Measurements from ENCODE around the gene MMEL1. TPM values are rescaled to one million over a fixed set of nuclear protein-coding genes. Genes with fewer than 3 reads are reported as not detected.

The MMEL1 gene
- total and polyA plus RNA-seq, 2 donors (not counting 3 experiments of a cell fraction or from before 2014, with no cell fraction given) = 1.1 to 1.2 TPM

DNA sequence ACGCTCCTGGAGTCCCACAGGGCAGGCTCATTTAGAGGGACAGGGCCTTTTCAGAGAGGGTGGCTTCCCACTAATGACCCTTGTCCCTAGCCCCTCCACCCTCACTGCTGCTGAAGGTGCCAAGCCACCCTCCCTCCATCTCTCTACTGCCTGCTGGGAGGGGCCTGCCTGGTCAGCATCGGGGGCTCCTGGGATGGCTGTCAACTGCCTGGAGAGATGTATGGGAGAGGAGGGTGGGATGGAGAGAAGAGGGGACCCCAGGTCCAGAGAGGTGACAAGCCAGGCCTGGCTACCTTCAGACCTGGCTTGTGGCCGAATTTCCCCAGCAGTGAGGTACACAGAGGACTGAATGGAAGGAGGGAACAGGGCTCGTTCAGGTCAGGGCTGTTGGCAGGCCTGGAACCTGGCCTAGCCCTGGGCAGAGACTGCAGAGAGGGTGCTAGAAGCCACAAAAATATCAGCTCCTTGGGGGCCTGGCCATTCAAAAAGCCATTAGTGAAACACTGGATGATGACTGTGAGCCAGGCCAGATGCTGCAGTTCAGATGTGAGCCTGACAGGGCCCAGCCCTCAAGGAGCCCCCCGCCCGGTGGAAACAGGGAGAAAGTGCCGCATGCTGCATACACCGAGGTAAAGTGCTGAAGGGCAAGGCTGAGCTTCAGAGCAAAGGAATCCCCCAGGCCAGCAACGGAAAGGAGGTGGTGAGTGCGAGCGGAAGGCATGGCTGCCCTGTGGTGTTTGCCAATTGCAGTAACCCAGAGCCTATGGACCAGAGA, 20.0 kb downstream of the MMEL1 start:
- no peaks in the 10 kb centered on the region for H3K9me3 ChIP-seq (replicated peaks; ENCODE audit: control insufficient read depth, insufficient read depth, low read length)
- H3K9me1 ChIP-seq (replicated peaks; ENCODE audit: control insufficient read depth, extremely low read depth, insufficient read depth, low read length) = no peaks in the 10 kb centered on the region
- H3K79me2 ChIP-seq (ENCODE audit: control insufficient read depth, insufficient read depth, low read length) = no peaks in the 10 kb centered on the region
- no peaks in the 10 kb centered on the region for H4K20me1 ChIP-seq (replicated peaks; ENCODE audit: control insufficient read depth, extremely low read depth, insufficient read depth, low read length)
- TF ChIP-seq EZH2 (IDR thresholded peaks at IDR 0.05; ENCODE audit: borderline replicate concordance, low read depth, low read length, severe bottlenecking) (no peak), MYC (IDR thresholded peaks at IDR 0.05; ENCODE audit: low read depth, low read length) (no peak), FOS (IDR thresholded peaks at IDR 0.05; ENCODE audit: borderline replicate concordance, insufficient read depth, low read length) (no peak), POLR2AphosphoS5 (IDR thresholded peaks at IDR 0.05; ENCODE audit: insufficient read depth, low read depth, low read length) (no peak), POLR2A (IDR thresholded peaks at IDR 0.05; ENCODE audit: low read depth, low read length) (no peak), JUN (IDR thresholded peaks at IDR 0.05; ENCODE audit: borderline replicate concordance, insufficient read depth, insufficient read length, low read depth) (no peak), GATA2 (IDR thresholded peaks at IDR 0.05; ENCODE audit: insufficient read depth, insufficient read length, low read depth, low read length) (no peak)
- TF ChIP-seq, protein P1, sequence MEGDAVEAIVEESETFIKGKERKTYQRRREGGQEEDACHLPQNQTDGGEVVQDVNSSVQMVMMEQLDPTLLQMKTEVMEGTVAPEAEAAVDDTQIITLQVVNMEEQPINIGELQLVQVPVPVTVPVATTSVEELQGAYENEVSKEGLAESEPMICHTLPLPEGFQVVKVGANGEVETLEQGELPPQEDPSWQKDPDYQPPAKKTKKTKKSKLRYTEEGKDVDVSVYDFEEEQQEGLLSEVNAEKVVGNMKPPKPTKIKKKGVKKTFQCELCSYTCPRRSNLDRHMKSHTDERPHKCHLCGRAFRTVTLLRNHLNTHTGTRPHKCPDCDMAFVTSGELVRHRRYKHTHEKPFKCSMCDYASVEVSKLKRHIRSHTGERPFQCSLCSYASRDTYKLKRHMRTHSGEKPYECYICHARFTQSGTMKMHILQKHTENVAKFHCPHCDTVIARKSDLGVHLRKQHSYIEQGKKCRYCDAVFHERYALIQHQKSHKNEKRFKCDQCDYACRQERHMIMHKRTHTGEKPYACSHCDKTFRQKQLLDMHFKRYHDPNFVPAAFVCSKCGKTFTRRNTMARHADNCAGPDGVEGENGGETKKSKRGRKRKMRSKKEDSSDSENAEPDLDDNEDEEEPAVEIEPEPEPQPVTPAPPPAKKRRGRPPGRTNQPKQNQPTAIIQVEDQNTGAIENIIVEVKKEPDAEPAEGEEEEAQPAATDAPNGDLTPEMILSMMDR (IDR thresholded peaks at IDR 0.05; ENCODE audit: extremely low read depth in 1 of 2, insufficient read depth in 1 of 2, low read depth in 1 of 2, low read length in 2 of 2) = no peak
- TF ChIP-seq, protein P2, sequence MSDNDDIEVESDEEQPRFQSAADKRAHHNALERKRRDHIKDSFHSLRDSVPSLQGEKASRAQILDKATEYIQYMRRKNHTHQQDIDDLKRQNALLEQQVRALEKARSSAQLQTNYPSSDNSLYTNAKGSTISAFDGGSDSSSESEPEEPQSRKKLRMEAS (IDR thresholded peaks at IDR 0.05; ENCODE audit: insufficient read depth, insufficient read length) = no peak
- ChIA-PET POLR2A (no interaction called here), CTCF (no interaction called here)
- dilution Hi-C loops (cut with MboI; ENCODE audit: extremely low pct_ligation_motif_present, low sequenced_read_pairs) = no loop called here
- no peak overlapping the region for H2AFZ ChIP-seq (ENCODE audit: low read depth, low read length)
- no peak overlapping the region for H3K4me2 ChIP-seq (ENCODE audit: insufficient read depth, low read length)
- no peaks in the 10 kb centered on the region for H3K27me3 ChIP-seq (ENCODE audit: control insufficient read depth in 2 of 2, insufficient read depth in 2 of 2, low read length in 2 of 2)
- no peak overlapping the region for H3K27ac ChIP-seq (ENCODE audit: insufficient read depth, low read depth, low read length)
- intact Hi-C loops (cut with micrococcal nuclease) = no loop called here
- no peaks in the 10 kb centered on the region for H3K4me1 ChIP-seq (ENCODE audit: control insufficient read depth, extremely low read depth, insufficient read depth, low read length)
- no peaks in the 10 kb centered on the region for H3K36me3 ChIP-seq (ENCODE audit: control insufficient read depth in 2 of 2, extremely low read depth in 1 of 2, insufficient read depth in 2 of 2, low read length in 2 of 2)
- H3K4me3 ChIP-seq (replicated peaks in 1 of 3; ENCODE audit: insufficient read depth in 1 of 3, low read depth in 1 of 3, low read length in 3 of 3) = no peak overlapping the region
- FAIRE-seq = no peak
- no peak overlapping the region for H3K9ac ChIP-seq (replicated peaks; ENCODE audit: extremely low read depth, insufficient read depth, low read length)
- BruUV-seq (replicated peaks) = no TSS peak
- no peak for DNase-seq (ENCODE audit: low read depth, low spot score)

Data from endothelial cell of umbilical vein (primary cell).